NT2/D1 (cell line): Measurements from ENCODE around the gene NPAS3.

Source experiments
- DNase-seq: peaks from one replicate; pipeline ENCODE4 v3.0.0-alpha.2; 2011; ENCODE audit warnings: low read depth, low spot score
- H3K27me3 ChIP-seq: 2 replicates; pipeline ENCODE4 v1.6.0; 2011; ENCODE audit warnings: mild to moderate bottlenecking; ENCODE audit not compliant: insufficient read length, insufficient read depth
- H3K36me3 ChIP-seq: 2 replicates; pipeline ENCODE4 v1.6.1; 2011; ENCODE audit warnings: mild to moderate bottlenecking, low read length, mixed read lengths; ENCODE audit not compliant: insufficient read depth, insufficient read length
- H3K4me1 ChIP-seq: 2 replicates; pipeline ENCODE4 v1.5.1; 2011; ENCODE audit not compliant: insufficient read depth, insufficient read length
- H3K4me3 ChIP-seq: 2 replicates; pipeline ENCODE4 v1.5.1; 2011; ENCODE audit warnings: low read depth; ENCODE audit not compliant: insufficient read length
- H3K9ac ChIP-seq: 2 replicates; pipeline ENCODE4 v1.6.0; 2011; ENCODE audit warnings: low read depth; ENCODE audit not compliant: insufficient read length
- H3K9me3 ChIP-seq: 2 replicates; pipeline ENCODE4 v1.5.1; 2011; ENCODE audit warnings: mild to moderate bottlenecking, low read length; ENCODE audit not compliant: insufficient read depth
- SUZ12 ChIP-seq: IDR thresholded peaks from 2 replicates; pipeline ENCODE4 v1.6.1; 2011; ENCODE audit not compliant: insufficient read length, insufficient read depth; ENCODE audit errors: extremely low read depth
- YY1 ChIP-seq: IDR thresholded peaks from 2 replicates; pipeline ENCODE4 v1.6.1; 2011; ENCODE audit not compliant: insufficient read length, insufficient read depth
- ZNF274 ChIP-seq: IDR thresholded peaks from 2 replicates; pipeline ENCODE4 v1.6.1; 2011; ENCODE audit warnings: mild to moderate bottlenecking, low read depth, low read length

Gene NPAS3

GRCh38 chr14:33573301-33573880 is 634.7 kb downstream of the NPAS3 start:
- Histone ChIP-seq H3K4me3 (no peak overlapping the region), H3K9me3 (no peaks in the 10 kb centered on the region), H3K27me3 (no peaks in the 10 kb centered on the region), H3K4me1 (no peaks in the 10 kb centered on the region), H3K9ac (no peak overlapping the region), H3K36me3 (no peaks in the 10 kb centered on the region)
- DNase-seq = no peak
- no peak for TF ChIP-seq ZNF274
- TF ChIP-seq SUZ12 = no peak
- TF ChIP-seq YY1 = no peak

GRCh38 chr14:33576014-33576413 is 637.3 kb downstream of the NPAS3 start:
- Histone ChIP-seq H3K36me3 (no peaks in the 10 kb centered on the region), H3K9ac (no peak overlapping the region), H3K27me3 (no peaks in the 10 kb centered on the region), H3K9me3 (no peaks in the 10 kb centered on the region), H3K4me1 (no peaks in the 10 kb centered on the region), H3K4me3 (no peak overlapping the region)
- no peak for TF ChIP-seq YY1
- no peak for TF ChIP-seq SUZ12
- no peak for TF ChIP-seq ZNF274
- DNase-seq = no peak

GRCh38 chr14:33578461-33579216 is 640.0 kb downstream of the NPAS3 start:
- no peaks in the 10 kb centered on the region for H3K27me3 ChIP-seq
- H3K9me3 ChIP-seq = no peaks in the 10 kb centered on the region
- no peaks in the 10 kb centered on the region for H3K36me3 ChIP-seq
- no peak overlapping the region for H3K9ac ChIP-seq
- H3K4me3 ChIP-seq = no peak overlapping the region
- DNase-seq = no peak
- H3K4me1 ChIP-seq = no peaks in the 10 kb centered on the region
- TF ChIP-seq ZNF274 (no peak), YY1 (no peak), SUZ12 (no peak)

GRCh38 chr14:33580231-33580749 is 641.6 kb downstream of the NPAS3 start:
- Histone ChIP-seq H3K4me1 (no peaks in the 10 kb centered on the region), H3K36me3 (no peaks in the 10 kb centered on the region)
- DNase-seq = no peak

GRCh38 chr14:33580841-33581240 is 642.2 kb downstream of the NPAS3 start:
- no peaks in the 10 kb centered on the region for H3K36me3 ChIP-seq
- H3K4me1 ChIP-seq = no peaks in the 10 kb centered on the region
- DNase-seq = no peak
- H3K9ac ChIP-seq = no peak overlapping the region
- no peaks in the 10 kb centered on the region for H3K27me3 ChIP-seq
- TF ChIP-seq SUZ12 = no peak
- no peak for TF ChIP-seq YY1
- no peak for TF ChIP-seq ZNF274
- H3K9me3 ChIP-seq = no peaks in the 10 kb centered on the region
- H3K4me3 ChIP-seq = no peak overlapping the region

More at GRCh38 chr14:33580231-33580749, 641.6 kb downstream of the NPAS3 start:
- H3K9ac ChIP-seq = no peak overlapping the region
- H3K4me3 ChIP-seq = no peak overlapping the region
- no peak for TF ChIP-seq YY1
- TF ChIP-seq ZNF274 = no peak
- no peak for TF ChIP-seq SUZ12
- H3K9me3 ChIP-seq = no peaks in the 10 kb centered on the region
- no peaks in the 10 kb centered on the region for H3K27me3 ChIP-seq

- no peaks in the 10 kb centered on the region for H3K27me3 ChIP-seq
- TF ChIP-seq ZNF274 (no peak), YY1 (no peak), SUZ12 (no peak)
- H3K9me3 ChIP-seq = no peaks in the 10 kb centered on the region
- H3K4me3 ChIP-seq = no peak overlapping the region
- no peaks in the 10 kb centered on the region for H3K4me1 ChIP-seq
- no peak overlapping the region for H3K9ac ChIP-seq
- DNase-seq = no peak
- H3K36me3 ChIP-seq = no peaks in the 10 kb centered on the region
These were observed 646.0 kb downstream of the NPAS3 start for GRCh38 chr14:33584697-33585096.

- TF ChIP-seq YY1 (no peak), SUZ12 (no peak)
- Histone ChIP-seq H3K9ac (no peak overlapping the region), H3K4me1 (no peaks in the 10 kb centered on the region), H3K27me3 (no peaks in the 10 kb centered on the region), H3K4me3 (no peak overlapping the region), H3K9me3 (no peaks in the 10 kb centered on the region), H3K36me3 (no peaks in the 10 kb centered on the region)
- no peak for DNase-seq
These were observed 648.1 kb downstream of the NPAS3 start for GRCh38 chr14:33586806-33587205.
